GM21529 (cell line): Measurements from ENCODE around the gene FGF6.

Experiments
- ATAC-seq: cut with Tn5 transposase; IDR thresholded peaks from one replicate; pipeline ENCODE4 v1.9.1; 2021; ENCODE audit not compliant: unreplicated experiment

Gene FGF6

DNA sequence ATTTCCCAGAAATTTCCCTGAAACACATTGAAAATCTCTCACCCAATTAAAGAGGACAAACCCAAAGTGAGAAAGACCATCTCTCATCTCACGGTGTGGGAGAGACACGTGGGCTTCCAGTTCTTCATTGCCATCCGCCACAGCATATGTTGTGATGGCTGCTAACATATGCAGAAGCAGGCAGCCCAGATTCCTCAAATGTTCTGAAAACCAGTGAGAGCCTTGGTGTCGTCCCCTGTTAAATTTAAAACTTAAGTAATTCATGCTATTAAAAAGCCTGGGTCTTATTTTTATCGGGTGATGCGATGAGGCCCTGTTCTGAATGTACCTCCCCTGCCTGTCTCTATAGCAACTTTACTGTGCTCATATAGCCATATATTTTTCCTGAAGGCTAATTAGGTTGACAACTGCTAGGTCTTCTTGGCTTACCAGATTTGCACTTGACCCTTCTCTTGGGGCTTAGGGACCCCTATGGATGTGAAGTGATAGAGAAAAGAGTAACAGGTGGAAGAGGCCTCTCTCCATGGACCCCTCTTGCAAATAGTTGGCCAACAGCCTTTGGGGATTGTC, 2.8 kb upstream of the FGF6 start:
- ATAC-seq, result no peak

DNA sequence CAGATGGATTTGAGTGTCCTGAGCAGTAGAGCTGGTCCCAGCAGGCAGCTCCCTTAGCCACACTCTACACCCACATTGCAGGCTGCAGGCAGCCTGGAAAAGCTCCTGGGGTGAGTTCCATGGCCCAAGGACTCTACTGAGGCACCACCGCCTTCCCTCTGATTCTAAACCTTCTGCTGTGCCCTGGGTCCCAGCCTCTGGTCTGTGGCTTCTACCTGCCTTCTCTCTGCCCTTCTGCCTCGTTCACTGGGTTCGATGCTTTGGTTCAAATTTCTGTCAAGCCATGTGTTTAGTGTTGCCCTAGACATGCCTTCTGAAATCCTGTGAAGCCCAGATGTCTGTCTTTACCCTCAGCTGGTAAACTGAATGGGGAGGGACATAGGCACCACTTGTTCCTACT, 1.5 kb upstream of the FGF6 start:
- no peak for ATAC-seq

- no peak for ATAC-seq
These were observed 720 bp upstream of the FGF6 start for GRCh38 chr12:4446335-4446734.

- no peak for ATAC-seq
These were observed 1.6 kb downstream of the FGF6 start for GRCh38 chr12:4444031-4444430.

GRCh38 chr12:4443616-4444015, 2.0 kb downstream of the FGF6 start:
- no peak for ATAC-seq

GRCh38 chr12:4441355-4442335, 4.0 kb downstream of the FGF6 start:
- ATAC-seq, result no peak

DNA sequence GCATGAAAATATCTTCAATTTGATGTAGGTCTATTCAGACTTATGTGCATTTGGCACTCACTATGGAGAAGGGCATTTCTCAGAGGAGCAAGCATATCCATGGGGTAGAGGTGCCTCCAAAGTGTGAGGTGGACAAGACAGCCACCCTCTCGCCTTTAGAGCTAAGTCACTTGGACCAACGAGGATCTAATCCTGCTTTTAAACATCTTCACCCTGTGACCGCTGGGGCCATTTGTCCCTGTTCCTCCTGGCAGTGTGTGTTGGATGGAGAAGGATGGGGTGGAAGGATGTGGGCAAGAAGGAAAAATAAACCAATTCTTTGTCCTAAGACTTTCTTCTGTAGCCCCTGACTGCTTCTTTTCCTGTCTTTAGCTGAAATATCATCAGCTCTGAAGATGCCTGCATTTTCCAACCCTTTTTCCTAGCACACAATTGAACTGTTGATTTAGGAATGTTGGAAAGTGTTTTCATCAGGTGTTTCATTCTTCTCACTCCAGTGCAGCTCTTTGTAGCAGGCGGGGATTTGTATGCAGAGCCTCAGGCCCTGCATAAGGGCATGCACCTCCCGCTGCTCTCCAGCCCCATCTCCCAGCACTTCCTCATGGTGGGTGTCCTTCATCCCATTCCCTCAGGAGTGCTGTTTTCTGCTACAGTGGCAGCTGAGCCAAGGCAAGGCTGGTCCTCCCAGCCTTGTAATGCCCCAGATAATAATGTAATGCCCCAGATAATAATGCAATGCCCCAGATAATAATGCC, 5.3 kb downstream of the FGF6 start:
- no peak for ATAC-seq

DNA sequence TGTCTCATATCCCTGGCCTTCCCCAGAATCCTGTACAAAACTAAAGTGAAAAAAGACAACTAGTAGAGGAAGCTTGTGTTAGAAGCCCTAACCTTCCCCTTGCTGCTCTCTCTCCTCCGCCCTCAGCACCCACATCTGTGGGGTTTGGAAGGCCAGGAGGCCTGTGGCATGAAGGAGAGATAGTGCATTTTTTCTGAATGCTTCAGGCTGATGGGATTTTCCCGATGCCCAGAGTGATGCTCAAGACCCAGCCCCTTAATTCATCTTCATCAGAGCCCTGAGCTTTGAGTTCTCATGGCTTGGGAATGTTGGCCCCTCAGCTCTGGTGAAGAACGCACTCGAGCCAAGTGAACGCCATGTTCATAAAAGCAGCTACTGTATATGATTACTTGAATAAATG, 5.9 kb downstream of the FGF6 start:
- no peak for ATAC-seq

DNA sequence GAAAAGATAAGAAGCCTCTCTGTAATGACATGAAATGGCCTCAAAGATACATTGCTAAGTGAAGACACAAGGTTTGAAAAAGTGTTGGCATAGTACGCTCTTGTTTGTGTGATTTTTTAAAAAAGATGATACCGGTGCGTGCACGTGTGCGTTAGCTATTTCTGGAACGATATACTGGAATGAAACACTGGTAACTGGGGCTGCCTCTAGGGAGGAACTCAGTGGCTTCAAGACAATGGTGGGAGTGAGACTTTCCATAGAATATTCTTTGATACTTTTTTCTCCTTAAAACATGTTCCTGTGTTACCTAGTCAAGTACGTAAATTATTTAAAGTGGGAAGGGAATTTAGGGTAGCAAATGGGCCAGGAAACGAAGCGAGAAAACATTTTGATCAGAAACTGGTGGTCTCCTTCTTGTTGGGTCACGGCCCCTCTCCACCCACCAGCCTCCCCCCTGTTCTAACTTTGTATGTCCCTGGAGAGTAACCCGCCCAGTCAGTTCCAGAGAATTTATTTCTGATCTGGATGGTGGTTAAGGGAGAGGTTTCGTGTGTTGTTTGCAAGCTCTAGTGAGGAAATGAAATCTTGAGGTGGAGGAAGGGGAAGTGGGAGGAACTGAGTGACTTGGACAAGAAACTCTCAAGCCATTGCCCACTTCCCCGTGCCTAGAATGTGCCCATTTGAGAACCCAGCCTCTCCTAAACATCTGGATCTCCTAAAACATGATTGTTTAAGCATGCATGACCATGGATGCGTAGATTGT, 6.6 kb downstream of the FGF6 start:
- ATAC-seq, result peak; percentile 56

GRCh38 chr12:4435537-4435936, 10.1 kb downstream of the FGF6 start:
- ATAC-seq, result no peak

DNA sequence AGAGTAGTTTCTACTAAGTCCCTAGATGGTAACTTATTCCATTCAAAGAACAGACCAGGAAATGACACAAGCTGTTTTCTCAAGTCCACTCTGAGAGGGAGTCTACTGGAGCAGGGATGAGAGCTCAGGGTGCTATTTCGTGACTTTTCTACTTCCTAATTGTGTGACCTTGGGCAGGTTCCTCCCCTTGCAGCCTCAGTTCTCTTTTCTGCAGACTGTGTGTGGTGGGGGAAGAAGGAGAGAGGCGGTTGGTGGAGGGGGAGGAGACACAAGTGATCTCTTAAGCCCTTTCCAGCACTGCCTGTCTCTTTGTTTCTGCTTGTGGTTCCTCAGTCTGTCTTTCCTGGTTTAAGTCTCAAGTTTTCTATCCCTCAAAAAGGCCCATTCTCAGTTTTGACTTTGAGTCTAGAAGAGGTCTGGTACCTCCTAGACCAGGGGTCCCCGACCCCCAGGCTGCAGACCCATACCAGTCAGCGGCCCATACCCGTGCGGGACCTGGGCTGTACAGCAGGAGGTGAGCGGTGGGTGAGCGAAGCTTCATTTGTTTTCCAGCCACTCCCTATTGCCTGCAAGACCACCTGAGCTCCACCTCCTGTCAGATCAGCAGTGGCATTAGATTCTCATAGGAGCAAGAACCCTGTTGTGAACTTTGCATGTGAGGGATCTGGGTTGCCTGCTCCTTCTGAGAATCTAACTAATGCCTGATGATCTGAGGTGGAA, 10.7 kb downstream of the FGF6 start:
- no peak for ATAC-seq

DNA sequence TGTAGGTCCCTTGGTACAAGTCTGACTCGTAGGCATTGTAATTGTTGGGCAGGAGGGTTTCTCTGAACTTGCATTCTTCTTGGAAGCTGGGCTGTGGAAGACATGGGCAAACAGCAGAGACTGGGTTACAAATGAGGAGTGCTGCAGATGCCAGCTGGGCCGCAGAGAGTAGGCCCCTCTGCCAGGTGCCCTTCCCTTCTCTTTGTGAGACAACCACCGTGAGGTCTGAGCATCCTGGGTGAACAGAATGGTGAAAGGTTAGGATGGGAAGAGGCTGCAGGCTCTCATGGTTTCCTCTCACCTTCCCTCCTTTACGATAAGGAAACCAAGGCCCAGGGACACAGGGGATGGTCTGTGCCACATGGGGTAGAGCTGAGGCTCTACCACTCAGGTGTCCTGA, 11.3 kb downstream of the FGF6 start:
- no peak for ATAC-seq

DNA sequence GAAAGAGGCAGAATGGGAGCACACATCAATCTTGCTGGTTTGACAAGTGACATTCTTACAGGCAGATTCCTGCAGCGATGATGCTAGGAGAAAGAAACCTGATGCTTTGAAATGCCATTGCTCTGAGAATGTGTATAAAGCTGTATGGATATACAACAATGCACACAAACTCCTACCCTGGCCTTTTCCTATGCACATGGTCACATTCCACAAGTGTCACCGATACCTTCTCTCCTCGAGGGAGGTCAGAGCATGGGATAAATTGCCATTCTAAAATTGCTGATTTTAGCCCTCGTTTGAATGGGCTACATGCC, 11.9 kb downstream of the FGF6 start:
- no peak for ATAC-seq

DNA sequence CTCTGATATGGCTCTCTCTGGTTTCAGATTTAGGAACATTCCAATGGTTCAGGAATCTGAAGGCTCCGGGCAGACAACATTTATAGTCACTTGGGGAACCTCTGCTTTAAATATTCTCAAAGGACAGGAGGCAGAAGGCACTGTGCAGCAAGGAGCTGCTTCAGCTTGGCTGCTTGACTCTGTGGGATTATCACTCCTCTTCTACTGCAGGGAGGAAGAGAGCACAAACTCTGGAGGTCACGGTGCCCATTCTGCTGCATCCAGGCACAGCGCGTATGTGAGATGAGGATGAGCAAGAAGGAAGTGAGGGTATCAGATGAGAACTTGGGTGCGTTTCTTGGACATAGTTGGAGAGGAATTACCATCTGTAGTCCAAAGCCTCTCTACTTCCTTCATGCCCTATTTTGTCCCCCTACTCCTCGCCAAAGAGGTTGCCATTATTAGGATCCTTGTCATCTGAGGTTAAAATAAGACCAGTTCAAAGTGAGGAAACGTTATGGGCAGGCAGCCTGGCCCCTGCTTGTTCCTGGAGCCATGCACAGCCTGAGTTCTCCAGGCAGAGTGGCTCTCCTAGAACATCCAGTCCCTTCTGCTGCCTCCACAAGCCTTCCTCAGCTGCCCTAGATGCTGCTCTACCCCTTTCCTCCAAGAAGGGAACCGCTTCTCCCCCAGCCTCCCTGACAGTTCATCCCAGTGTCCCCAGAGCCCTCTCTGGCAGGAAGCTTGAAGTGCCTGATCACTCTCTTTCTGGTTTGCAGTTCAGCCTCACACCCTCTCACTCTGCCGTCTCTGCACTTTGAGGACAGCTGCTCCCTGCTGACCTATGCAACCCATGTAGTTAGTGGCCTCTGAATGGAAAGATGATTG, 12.5 kb downstream of the FGF6 start:
- no peak for ATAC-seq

GRCh38 chr12:4431866-4432265, 13.7 kb downstream of the FGF6 start:
- no peak for ATAC-seq

GRCh38 chr12:4431436-4431835, 14.2 kb downstream of the FGF6 start:
- ATAC-seq, result no peak

GRCh38 chr12:4424422-4424821, 21.2 kb downstream of the FGF6 start:
- ATAC-seq, result no peak

DNA sequence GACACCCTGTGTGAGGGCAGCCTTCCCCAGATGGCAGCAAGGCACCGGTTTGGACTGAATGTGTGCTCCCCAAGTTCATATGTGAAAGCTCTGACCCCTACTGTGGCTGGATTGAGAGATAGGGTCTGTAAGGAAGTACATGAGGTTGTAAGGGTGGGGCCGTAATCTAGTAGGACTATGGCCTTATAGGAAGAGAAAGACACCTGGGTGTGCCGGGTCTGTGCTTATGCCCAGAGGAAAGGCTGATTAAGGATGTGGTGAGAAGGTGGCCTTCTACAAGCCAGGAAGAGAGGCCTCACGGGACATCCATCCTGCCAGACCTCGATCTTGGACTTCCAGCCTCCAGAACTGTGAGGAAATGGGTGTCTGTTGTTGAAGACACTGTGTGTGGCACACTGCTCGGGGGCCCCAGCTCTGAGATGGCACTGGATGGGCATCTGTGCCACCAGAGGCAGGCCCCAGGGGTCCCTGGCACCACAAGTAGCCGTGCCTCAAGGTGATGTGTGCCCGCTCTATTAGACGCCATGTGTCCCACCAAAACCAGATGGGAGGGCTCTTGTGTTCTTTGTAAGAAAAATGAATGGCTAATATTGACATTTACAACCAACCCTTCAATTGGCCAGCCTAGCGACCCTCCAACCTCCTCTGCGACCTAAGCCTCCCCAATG, 22.0 kb downstream of the FGF6 start:
- ATAC-seq, result no peak

- no peak for ATAC-seq
These were observed 22.6 kb downstream of the FGF6 start for GRCh38 chr12:4422985-4423384.
